Activated CD8-positive, alpha-beta T cell treated with anti-CD3 and anti-CD28 coated beads, Interleukin-2, amount 10 ng/mL, durations not matched to agents 7 days and 5 days (primary cell): ENCODE results near the gene RYR2. TPM values are rescaled to one million over a fixed set of nuclear protein-coding genes. Genes with fewer than 3 reads are reported as not detected.
A peak's percentile ranks its signal among the peaks of the same experiment; 100 is the strongest.

Experiments
- ATAC-seq: fragments of 150-1000 bp; cut with Tn5 transposase; one replicate; pipeline ENCODE4 v1.10.0; 2021; ENCODE audit warnings: moderate library complexity
- CTCF ChIA-PET: fragments of 350-600 bp; sonication (Branson Sonifier 250); formaldehyde crosslinking; loops from one replicate; lab custom pipeline; 2021; ENCODE audit warnings: antibody characterized with exemption; lab: Charles Lee
- POLR2A ChIA-PET: fragments of 350-600 bp; sonication (Branson Sonifier 250); formaldehyde crosslinking; loops from one replicate; lab custom pipeline; 2021; ENCODE audit warnings: antibody characterized with exemption; lab: Charles Lee
- DNase-seq: peaks from one replicate; pipeline ENCODE4 v3.0.0-alpha.2; 2020
- H3K27ac Mint-ChIP-seq: one replicate; pipeline ENCODE4 v1.8.0; 2021; ENCODE audit warnings: mild to moderate bottlenecking, mixed read lengths
- H3K27me3 Mint-ChIP-seq: one replicate; pipeline ENCODE4 v1.8.0; 2021; ENCODE audit warnings: low read depth, mixed read lengths
- H3K36me3 Mint-ChIP-seq: one replicate; pipeline ENCODE4 v1.8.0; 2021; ENCODE audit warnings: low read depth, mixed read lengths
- H3K4me1 Mint-ChIP-seq: one replicate; pipeline ENCODE4 v1.8.0; 2021; ENCODE audit warnings: low read depth, mixed read lengths
- H3K4me3 Mint-ChIP-seq: one replicate; pipeline ENCODE4 v1.8.0; 2021; ENCODE audit warnings: mild to moderate bottlenecking, mixed read lengths
- H3K9me3 Mint-ChIP-seq: one replicate; pipeline ENCODE4 v1.8.0; 2022; ENCODE audit warnings: mixed read lengths; ENCODE audit not compliant: insufficient read depth
- total RNA-seq, 2 experiments: library from RNA; stranded (reverse); gene quantifications; one replicate each; pipeline ENCODE4 v1.2.3, GENCODE V29; 2021

The RYR2 gene
- total RNA-seq, 2 experiments from 2014 or later: not detected

- no peaks in the 10 kb centered on the region for H3K36me3 Mint-ChIP-seq
- ChIA-PET CTCF (no interaction called here), POLR2A (no interaction called here)
- H3K27me3 Mint-ChIP-seq: no peaks in the 10 kb centered on the region
- H3K9me3 Mint-ChIP-seq: peaks cover 5% of the 10 kb centered on the region
- no peak for ATAC-seq
- H3K4me3 Mint-ChIP-seq: no peak overlapping the region
- no peak overlapping the region for H3K27ac Mint-ChIP-seq
- DNase-seq: no peak
- H3K4me1 Mint-ChIP-seq: no peaks in the 10 kb centered on the region
These were observed 670.1 kb downstream of the RYR2 start for GRCh38 chr1:237712082-237712481.

- CTCF ChIA-PET: no interaction called here
- no peak for DNase-seq
These were observed 670.7 kb downstream of the RYR2 start for GRCh38 chr1:237712586-237713157.

GRCh38 chr1:237713916-237714315, 671.9 kb downstream of the RYR2 start:
- H3K27ac Mint-ChIP-seq: no peak overlapping the region
- POLR2A ChIA-PET: no interaction called here
- no peak overlapping the region for H3K4me3 Mint-ChIP-seq
- DNase-seq (no peak), ATAC-seq (no peak)
- no peaks in the 10 kb centered on the region for H3K36me3 Mint-ChIP-seq
- no peaks in the 10 kb centered on the region for H3K27me3 Mint-ChIP-seq
- H3K4me1 Mint-ChIP-seq: no peaks in the 10 kb centered on the region
- CTCF ChIA-PET: interaction anchor here (1.0 kb wide), 1 partner anchor 93 kb away, joined by 3 read pairs; no protein-coding TSS in a partner anchor
- peaks cover 3% of the 10 kb centered on the region for H3K9me3 Mint-ChIP-seq

More at GRCh38 chr1:237712586-237713157, 670.7 kb downstream of the RYR2 start:
- Mint-ChIP-seq H3K9me3 (peaks cover 5% of the 10 kb centered on the region), H3K36me3 (no peaks in the 10 kb centered on the region), H3K27ac (no peak overlapping the region), H3K27me3 (no peaks in the 10 kb centered on the region), H3K4me1 (no peaks in the 10 kb centered on the region), H3K4me3 (no peak overlapping the region)
- POLR2A ChIA-PET: no interaction called here
- no peak for ATAC-seq

GRCh38 chr1:237717106-237717505, 675.1 kb downstream of the RYR2 start:
- H3K27ac Mint-ChIP-seq: no peak overlapping the region
- no peaks in the 10 kb centered on the region for H3K27me3 Mint-ChIP-seq
- H3K4me1 Mint-ChIP-seq: no peaks in the 10 kb centered on the region

GRCh38 chr1:237730826-237731350, 688.9 kb downstream of the RYR2 start:
- no peaks in the 10 kb centered on the region for H3K27me3 Mint-ChIP-seq
- no peaks in the 10 kb centered on the region for H3K36me3 Mint-ChIP-seq
- H3K27ac Mint-ChIP-seq: no peak overlapping the region
- no peak for DNase-seq
- CTCF ChIA-PET: no interaction called here
- POLR2A ChIA-PET: interaction anchor here (0.6 kb wide), 1 partner anchor 1678 kb away, joined by 3 read pairs; no protein-coding TSS in a partner anchor
- no peaks in the 10 kb centered on the region for H3K4me1 Mint-ChIP-seq
- no peaks in the 10 kb centered on the region for H3K9me3 Mint-ChIP-seq
- no peak overlapping the region for H3K4me3 Mint-ChIP-seq
- ATAC-seq: no peak

More at GRCh38 chr1:237717106-237717505, 675.1 kb downstream of the RYR2 start:
- Mint-ChIP-seq H3K4me3 (no peak overlapping the region), H3K36me3 (no peaks in the 10 kb centered on the region), H3K9me3 (no peaks in the 10 kb centered on the region)
- POLR2A ChIA-PET: no interaction called here
- DNase-seq: no peak
- CTCF ChIA-PET: no interaction called here
- no peak for ATAC-seq

- H3K27me3 Mint-ChIP-seq: no peaks in the 10 kb centered on the region
- H3K4me3 Mint-ChIP-seq: no peak overlapping the region
- CTCF ChIA-PET: no interaction called here
- H3K27ac Mint-ChIP-seq: no peak overlapping the region
- ATAC-seq: no peak
- H3K9me3 Mint-ChIP-seq: no peaks in the 10 kb centered on the region
- DNase-seq: no peak
- POLR2A ChIA-PET: no interaction called here
- H3K4me1 Mint-ChIP-seq: peaks cover 10% of the 10 kb centered on the region
- H3K36me3 Mint-ChIP-seq: no peaks in the 10 kb centered on the region
These were observed 690.7 kb downstream of the RYR2 start for GRCh38 chr1:237732657-237733056.

- peak overlapping the region; percentile 81 for H3K27ac Mint-ChIP-seq
- peaks cover 11% of the 10 kb centered on the region for H3K4me1 Mint-ChIP-seq
- ChIA-PET CTCF (no interaction called here), POLR2A (no interaction called here)
- peak; percentile 31 for DNase-seq
- no peaks in the 10 kb centered on the region for H3K9me3 Mint-ChIP-seq
- H3K36me3 Mint-ChIP-seq: no peaks in the 10 kb centered on the region
- no peaks in the 10 kb centered on the region for H3K27me3 Mint-ChIP-seq
- ATAC-seq: peak; percentile 86
- no peak overlapping the region for H3K4me3 Mint-ChIP-seq
These were observed 694.5 kb downstream of the RYR2 start for GRCh38 chr1:237736372-237737029.

GRCh38 chr1:237737448-237737847, 695.5 kb downstream of the RYR2 start:
- peaks cover 11% of the 10 kb centered on the region for H3K4me1 Mint-ChIP-seq
- H3K36me3 Mint-ChIP-seq: no peaks in the 10 kb centered on the region
- POLR2A ChIA-PET: no interaction called here
- CTCF ChIA-PET: no interaction called here
- no peaks in the 10 kb centered on the region for H3K9me3 Mint-ChIP-seq
- H3K27me3 Mint-ChIP-seq: no peaks in the 10 kb centered on the region
- DNase-seq (no peak), ATAC-seq (no peak)
- no peak overlapping the region for H3K27ac Mint-ChIP-seq
- H3K4me3 Mint-ChIP-seq: no peak overlapping the region

GRCh38 chr1:237737938-237738610, 696.1 kb downstream of the RYR2 start:
- no peak overlapping the region for H3K4me3 Mint-ChIP-seq
- H3K4me1 Mint-ChIP-seq: peaks cover 11% of the 10 kb centered on the region
- H3K27me3 Mint-ChIP-seq: no peaks in the 10 kb centered on the region
- CTCF ChIA-PET: no interaction called here
- ATAC-seq (no peak), DNase-seq (no peak)
- H3K9me3 Mint-ChIP-seq: no peaks in the 10 kb centered on the region
- H3K36me3 Mint-ChIP-seq: no peaks in the 10 kb centered on the region
- H3K27ac Mint-ChIP-seq: no peak overlapping the region
- POLR2A ChIA-PET: no interaction called here

- DNase-seq (no peak), ATAC-seq (no peak)
- CTCF ChIA-PET: no interaction called here
- peaks cover 11% of the 10 kb centered on the region for H3K4me1 Mint-ChIP-seq
- POLR2A ChIA-PET: no interaction called here
- no peak overlapping the region for H3K27ac Mint-ChIP-seq
- no peaks in the 10 kb centered on the region for H3K36me3 Mint-ChIP-seq
- no peaks in the 10 kb centered on the region for H3K9me3 Mint-ChIP-seq
- no peak overlapping the region for H3K4me3 Mint-ChIP-seq
- H3K27me3 Mint-ChIP-seq: no peaks in the 10 kb centered on the region
These were observed 698.9 kb downstream of the RYR2 start for GRCh38 chr1:237740846-237741245.

GRCh38 chr1:237745545-237745944, 703.6 kb downstream of the RYR2 start:
- no peak for DNase-seq
- Mint-ChIP-seq H3K4me3 (no peak overlapping the region), H3K4me1 (no peaks in the 10 kb centered on the region), H3K36me3 (no peaks in the 10 kb centered on the region), H3K27ac (no peak overlapping the region), H3K27me3 (no peaks in the 10 kb centered on the region), H3K9me3 (no peaks in the 10 kb centered on the region)
- ChIA-PET CTCF (no interaction called here), POLR2A (no interaction called here)
- ATAC-seq: no peak
